Measurements from ENCODE around the gene PPIE.

The PPIE gene
- total RNA-seq = 66.9 to 88.8 reads per million in 2 donors

DNA sequence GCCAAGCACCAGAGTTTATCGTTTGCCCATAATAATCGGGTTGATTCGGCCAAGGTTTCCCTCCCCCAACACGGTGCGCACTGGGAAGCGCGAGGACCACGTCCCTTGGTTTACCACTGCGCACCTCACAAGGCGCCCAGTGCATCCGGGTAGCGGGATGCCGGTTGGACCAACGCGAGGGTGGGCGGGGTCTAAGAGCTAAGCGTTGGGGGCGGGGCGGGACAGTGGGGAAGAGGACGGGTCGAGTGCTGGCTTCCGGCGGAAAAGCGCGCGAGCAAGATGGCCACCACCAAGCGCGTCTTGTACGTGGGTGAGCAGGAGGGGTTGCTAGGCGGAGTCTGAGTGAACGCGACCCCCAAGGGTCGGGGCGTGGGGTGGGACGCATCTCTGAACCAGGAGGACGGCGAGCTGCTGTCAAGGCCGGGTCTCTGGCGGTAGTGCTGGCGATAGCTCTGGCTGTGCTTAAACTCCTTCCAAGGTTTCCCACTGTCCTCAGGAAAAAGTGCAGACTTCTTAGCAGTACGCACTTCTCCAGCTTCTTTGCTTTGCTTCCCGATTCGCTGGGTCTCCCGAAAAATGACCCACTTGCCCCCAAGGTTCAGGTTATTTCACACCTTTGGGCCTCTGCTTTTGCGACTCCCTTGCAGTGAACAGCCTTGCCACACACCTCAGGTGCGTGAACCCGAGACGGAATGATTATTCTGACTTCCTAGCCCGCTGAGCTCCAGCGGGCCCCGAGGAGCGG, at the start of gene PPIE:
TSS of gene PPIE (plus strand) at position 261 of the 745 bp plus-strand sequence. CDS start at position 280, 19 bp downstream.
- peak; percentile 61 for DNase-seq

DNA sequence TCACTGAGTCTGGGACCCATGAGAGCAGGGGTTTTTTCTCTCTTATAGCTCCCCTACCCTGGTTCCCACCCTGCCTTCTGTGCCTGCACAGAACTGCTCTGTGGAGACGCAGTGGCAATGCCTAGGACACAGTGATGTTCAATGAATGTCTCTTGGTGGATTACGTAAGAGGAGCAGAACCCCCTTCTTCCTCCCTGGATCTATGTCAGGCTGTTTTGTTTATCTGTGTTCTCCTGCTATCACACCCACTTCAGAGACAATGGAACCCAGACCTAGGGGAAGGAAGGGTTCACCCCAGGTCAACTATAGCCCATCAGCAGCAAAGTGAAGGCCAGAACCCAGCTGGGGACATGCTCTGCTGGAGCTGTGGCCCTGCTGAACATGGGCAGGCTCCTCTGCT, 49.5 kb upstream of the PPIE start:
- no peak for DNase-seq

DNA sequence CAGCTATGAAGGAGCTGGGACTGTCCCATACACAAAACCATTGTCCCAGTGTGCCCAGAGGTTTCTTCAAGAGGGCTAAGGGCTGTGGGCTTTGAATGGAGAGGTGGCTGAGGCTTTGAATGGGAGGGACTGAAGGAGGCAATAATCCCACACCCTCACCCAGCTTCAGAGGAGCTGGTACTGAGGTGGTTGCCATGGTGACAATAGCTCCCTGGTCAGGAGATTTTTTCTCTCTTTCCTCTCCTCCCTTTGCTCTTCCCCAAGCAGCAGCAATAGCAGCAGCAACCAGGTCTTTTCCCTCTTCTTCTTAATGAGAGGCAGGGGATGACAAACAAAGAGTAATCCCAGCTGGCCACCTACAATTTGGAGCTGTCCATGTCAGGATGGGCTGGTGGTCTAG, 49.0 kb upstream of the PPIE start:
- no peak for DNase-seq

GRCh38 chr1:39690225-39690624, 48.5 kb upstream of the PPIE start:
- no peak for DNase-seq

DNA sequence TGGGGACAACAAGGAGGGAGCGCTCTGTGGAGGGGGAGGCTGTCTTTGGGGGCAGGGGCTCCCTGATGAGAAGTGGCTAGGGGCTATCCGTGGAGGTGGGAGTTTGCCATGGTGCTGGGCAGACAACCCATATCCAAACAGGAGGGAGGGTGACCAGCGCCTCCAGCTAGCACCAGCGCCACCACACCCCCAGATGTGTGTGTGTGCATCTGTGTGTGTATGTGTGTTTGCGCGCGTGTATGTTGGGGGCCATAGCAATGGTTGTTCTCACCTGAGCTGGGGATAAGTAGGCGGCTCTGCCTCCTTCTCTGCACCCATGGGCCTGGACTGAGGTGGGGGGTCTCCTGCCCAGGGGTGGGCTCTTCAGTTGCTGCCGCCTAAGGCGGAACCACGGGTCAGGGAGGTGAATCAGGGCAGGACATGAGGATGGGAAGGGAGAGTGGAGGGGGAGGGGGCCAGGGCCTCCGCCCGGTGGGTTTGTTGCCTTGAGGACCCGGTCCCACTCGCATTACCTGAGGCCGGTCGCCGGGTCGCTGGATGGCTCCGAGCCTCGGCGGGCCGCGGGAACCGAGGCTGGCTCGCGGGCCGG, 47.8 kb upstream of the PPIE start:
- no peak for DNase-seq

DNA sequence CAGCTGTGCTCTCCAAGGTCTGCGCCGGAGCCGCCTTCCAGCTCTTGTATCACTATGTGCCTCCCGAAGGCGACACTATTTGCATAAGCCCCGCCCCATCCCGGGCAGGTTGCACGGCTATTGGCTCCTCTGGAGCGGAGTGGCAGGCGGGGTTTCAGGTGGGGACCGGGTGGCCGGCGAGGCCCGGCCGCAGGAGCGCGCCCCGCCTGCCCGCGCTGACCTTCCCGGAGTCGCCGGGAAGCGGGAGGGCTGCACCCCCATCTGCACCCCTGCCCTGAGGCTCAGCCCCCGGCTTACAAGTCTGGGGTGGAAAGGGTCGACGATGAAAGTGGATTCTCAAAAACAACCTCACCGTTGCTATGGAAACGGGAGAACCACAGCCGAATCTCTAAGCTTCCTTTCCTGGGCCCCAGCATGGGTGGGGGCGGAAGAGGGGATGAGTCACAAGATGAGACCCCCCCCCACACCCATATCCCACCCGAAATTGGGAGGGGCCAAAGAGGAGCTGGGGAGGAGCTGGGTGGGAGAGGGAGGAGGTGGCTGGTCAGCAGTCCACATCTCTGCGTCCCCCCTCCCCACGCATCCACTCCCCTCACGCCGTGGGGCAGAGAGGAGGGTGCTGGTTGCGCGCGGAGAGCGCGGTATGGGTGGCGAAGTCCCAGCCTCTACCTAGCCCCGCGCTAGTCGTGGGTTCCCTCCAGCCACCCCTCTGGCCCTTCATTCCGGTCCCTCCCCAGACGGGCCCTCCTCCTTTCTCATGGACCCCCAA, 47.1 kb upstream of the PPIE start, which contains the start of gene HPCAL4:
TSS of gene HPCAL4 (minus strand) at position 51 of the 769 bp plus-strand sequence. CDS start 6,830 bp downstream, outside the sequence.
- peak; percentile 60 for DNase-seq

GRCh38 chr1:39692152-39693074, 46.3 kb upstream of the PPIE start:
- DNase-seq = no peak

DNA sequence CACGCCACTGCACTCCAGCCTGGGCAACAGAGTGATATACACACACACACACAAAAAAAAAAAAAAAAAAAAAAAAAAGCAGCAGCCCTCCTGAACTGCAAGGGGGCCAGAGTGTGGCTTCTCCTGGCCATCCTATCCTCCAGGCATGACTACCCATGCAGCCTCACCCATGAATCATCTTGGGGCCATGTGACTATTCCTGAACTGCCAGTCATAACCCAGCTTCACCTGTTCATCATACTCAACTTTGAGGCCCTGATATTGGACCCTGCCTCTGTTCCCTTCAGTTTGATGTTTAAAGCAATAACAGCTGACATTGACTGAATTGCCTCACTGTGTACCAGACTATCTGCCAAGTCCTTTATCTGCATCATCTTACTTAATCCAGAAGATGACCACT, 44.7 kb upstream of the PPIE start:
- no peak for DNase-seq

- no peak for DNase-seq
Measured at GRCh38 chr1:39695016-39695415, 43.7 kb upstream of the PPIE start.

- no peak for DNase-seq
Measured at GRCh38 chr1:39696448-39696847, 42.2 kb upstream of the PPIE start.

GRCh38 chr1:39698568-39698967, 40.1 kb upstream of the PPIE start:
- DNase-seq = no peak

GRCh38 chr1:39699419-39699818, 39.3 kb upstream of the PPIE start:
- DNase-seq = no peak

DNA sequence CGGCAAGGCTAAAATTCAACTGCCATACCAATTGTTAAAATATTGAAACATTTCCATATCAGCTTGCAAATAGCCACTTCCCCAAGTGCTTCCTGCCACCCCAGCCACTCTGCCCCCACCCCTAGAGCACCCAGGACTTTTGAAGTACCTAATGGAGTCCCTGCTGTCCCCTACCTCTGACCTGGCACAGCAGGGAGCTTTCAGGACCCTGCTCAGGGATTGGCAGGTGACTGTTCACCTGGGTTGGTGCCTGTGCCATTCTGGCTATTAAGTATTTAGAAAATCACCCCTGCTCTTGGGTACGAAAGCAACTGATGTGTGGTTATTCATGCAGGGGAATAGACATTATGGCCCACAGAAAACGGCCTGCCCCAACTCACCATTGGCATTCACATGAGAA, 38.3 kb upstream of the PPIE start:
- DNase-seq = no peak

- no peak for DNase-seq
Measured at GRCh38 chr1:39701049-39701439, 37.6 kb upstream of the PPIE start.

DNA sequence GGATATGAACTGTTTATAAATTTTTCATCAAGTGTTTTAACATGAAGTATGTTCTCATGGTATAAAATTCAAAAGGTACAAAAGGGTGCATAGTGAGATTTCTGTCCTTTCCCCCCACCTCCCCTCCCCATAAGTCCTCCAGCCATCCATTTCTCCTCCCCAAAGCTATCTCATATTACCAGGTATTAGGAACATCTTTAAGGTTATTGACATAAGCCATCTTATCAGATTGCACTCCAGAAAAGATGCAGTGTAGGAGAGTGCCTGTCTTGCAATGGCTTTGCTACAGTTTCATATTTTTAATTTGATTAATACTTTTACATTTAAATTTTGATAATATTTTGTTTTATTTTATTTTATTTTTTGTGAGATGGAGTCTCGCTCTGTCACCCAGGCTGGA, 33.9 kb upstream of the PPIE start:
- DNase-seq = no peak

GRCh38 chr1:39707506-39707905, 31.2 kb upstream of the PPIE start:
- no peak for DNase-seq

- no peak for DNase-seq
Measured at GRCh38 chr1:39711104-39711965, 27.3 kb upstream of the PPIE start.

- DNase-seq = no peak
Measured at GRCh38 chr1:39711966-39712340, 26.7 kb upstream of the PPIE start.

GRCh38 chr1:39713557-39713956, 25.1 kb upstream of the PPIE start:
- no peak for DNase-seq

- no peak for DNase-seq
Measured at GRCh38 chr1:39717809-39718208, 20.9 kb upstream of the PPIE start.
